Neural crest cell (in vitro differentiated cells): ENCODE measurements around the gene RDH5. TPM values are rescaled to one million over a fixed set of nuclear protein-coding genes. Genes with fewer than 3 reads are reported as not detected.

Experiments used
- DNase-seq: peaks from one replicate; pipeline ENCODE4 v3.0.0; 2021; ENCODE audit warnings: low read depth, mixed read lengths, low spot score
- H3K27ac Mint-ChIP-seq: one replicate; pipeline ENCODE4 v1.8.0; 2021; ENCODE audit warnings: mild to moderate bottlenecking, mixed read lengths; ENCODE audit not compliant: unreplicated experiment
- H3K27me3 Mint-ChIP-seq: 2 replicates; pipeline ENCODE4 v1.8.0; 2021; ENCODE audit warnings: low read depth, mild to moderate bottlenecking, mixed read lengths
- H3K36me3 Mint-ChIP-seq: 2 replicates; pipeline ENCODE4 v1.8.0; 2021; ENCODE audit warnings: low read depth, mild to moderate bottlenecking, mixed read lengths
- H3K4me1 Mint-ChIP-seq: 2 replicates; pipeline ENCODE4 v1.8.0; 2021; ENCODE audit warnings: mixed read lengths
- H3K4me3 Mint-ChIP-seq: one replicate; pipeline ENCODE4 v1.8.0; 2021; ENCODE audit warnings: mild to moderate bottlenecking, mixed read lengths
- H3K9me3 Mint-ChIP-seq: 2 replicates; pipeline ENCODE4 v1.8.0; 2021; ENCODE audit warnings: mixed read lengths
- total RNA-seq: library from RNA; stranded (reverse); gene quantifications from 2 replicates; pipeline ENCODE4 v1.2.1, GENCODE V29; 2021
- TF ChIP-seq, protein P1 (sequence below): fragments of 200-600 bp; sonication (generic); conservative IDR thresholded peaks from 2 replicates; pipeline ENCODE4 v1.5.0; 2021; ENCODE audit warnings: antibody characterized with exemption, mild to moderate bottlenecking

Gene RDH5
- total RNA-seq, 1 donor from 2014 or later: 14.2 TPM

DNA sequence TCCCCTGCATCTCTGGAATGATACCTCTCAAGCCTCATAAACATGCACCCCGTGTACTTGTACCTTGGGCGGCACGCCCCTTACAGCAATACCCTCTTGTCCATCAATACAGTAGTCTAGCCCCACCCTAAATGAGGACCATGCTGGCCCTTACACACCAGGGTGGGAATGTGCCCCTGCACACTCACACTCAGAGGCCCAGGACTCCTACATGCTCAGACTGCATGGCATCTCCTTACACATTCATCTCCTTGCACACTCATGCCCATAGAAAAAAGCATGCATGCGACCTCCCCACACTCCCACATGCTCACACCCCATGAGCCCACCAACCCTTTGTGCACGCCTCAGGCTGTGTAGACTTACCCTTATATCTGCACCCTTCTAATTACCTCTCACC lies 34.5 kb upstream of the RDH5 start:
- peaks cover 4% of the 10 kb centered on the region for H3K36me3 Mint-ChIP-seq
- no peaks in the 10 kb centered on the region for H3K9me3 Mint-ChIP-seq
- H3K4me3 Mint-ChIP-seq: no peak overlapping the region
- TF ChIP-seq, protein P1, sequence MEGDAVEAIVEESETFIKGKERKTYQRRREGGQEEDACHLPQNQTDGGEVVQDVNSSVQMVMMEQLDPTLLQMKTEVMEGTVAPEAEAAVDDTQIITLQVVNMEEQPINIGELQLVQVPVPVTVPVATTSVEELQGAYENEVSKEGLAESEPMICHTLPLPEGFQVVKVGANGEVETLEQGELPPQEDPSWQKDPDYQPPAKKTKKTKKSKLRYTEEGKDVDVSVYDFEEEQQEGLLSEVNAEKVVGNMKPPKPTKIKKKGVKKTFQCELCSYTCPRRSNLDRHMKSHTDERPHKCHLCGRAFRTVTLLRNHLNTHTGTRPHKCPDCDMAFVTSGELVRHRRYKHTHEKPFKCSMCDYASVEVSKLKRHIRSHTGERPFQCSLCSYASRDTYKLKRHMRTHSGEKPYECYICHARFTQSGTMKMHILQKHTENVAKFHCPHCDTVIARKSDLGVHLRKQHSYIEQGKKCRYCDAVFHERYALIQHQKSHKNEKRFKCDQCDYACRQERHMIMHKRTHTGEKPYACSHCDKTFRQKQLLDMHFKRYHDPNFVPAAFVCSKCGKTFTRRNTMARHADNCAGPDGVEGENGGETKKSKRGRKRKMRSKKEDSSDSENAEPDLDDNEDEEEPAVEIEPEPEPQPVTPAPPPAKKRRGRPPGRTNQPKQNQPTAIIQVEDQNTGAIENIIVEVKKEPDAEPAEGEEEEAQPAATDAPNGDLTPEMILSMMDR: no peak
- DNase-seq: no peak
- peaks cover 4% of the 10 kb centered on the region for H3K27me3 Mint-ChIP-seq
- no peak overlapping the region for H3K27ac Mint-ChIP-seq
- peaks cover 17% of the 10 kb centered on the region for H3K4me1 Mint-ChIP-seq

DNA sequence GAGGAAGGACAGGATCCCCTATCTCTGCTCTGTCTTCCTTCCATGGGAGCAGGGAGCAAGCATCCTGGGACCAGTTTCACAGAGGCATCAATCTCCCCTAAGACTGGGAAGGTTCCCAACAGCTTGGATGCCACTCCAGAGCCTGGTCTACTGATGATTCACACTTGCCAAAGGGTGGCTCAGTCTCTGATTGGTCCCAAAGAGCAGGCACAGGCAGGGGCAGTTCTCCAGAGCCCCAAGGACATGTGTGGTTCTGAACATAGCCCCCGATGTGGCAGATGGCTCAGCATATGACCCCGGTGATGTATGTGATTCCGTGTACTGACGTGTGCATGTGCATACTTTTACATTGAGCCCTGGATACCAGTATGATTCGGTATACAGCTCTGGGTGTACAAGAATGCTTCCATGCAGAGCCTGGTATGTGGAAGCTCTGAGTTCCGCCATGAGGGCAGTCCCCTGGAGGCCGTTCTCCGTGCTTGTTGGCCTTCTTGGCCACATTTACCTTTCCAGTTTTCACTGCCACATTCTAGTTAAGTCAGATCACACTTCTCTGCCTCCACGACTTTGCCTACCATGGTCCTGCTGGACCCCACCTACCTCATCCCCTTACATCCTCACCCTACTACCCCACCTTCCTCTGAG lies 33.7 kb upstream of the RDH5 start:
- Mint-ChIP-seq H3K27ac (no peak overlapping the region), H3K4me1 (peaks cover 10% of the 10 kb centered on the region), H3K4me3 (no peak overlapping the region), H3K36me3 (peaks cover 8% of the 10 kb centered on the region), H3K9me3 (no peaks in the 10 kb centered on the region), H3K27me3 (peaks cover 2% of the 10 kb centered on the region)
- no peak for DNase-seq
- TF ChIP-seq, protein P1: no peak

DNA sequence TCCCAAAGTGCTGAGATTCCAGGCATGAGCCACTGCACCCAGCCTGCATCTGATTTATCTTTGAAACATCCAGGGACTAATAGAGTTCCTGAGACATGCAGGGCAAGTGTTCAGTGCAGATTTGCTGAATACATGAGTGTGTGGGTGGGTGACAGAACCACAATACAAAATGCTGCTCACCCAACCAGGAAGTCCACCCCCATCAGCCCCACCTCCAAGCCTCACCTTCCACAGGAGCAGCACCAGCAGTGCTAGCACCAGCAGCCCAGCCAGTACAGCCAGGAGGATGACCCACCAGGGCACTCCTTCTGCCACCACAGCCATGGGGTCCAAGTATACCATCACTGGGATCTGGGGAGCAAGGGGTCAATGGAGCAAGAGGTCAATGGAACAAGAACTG lies 32.4 kb upstream of the RDH5 start:
- DNase-seq: no peak
- TF ChIP-seq, protein P1: no peak

DNA sequence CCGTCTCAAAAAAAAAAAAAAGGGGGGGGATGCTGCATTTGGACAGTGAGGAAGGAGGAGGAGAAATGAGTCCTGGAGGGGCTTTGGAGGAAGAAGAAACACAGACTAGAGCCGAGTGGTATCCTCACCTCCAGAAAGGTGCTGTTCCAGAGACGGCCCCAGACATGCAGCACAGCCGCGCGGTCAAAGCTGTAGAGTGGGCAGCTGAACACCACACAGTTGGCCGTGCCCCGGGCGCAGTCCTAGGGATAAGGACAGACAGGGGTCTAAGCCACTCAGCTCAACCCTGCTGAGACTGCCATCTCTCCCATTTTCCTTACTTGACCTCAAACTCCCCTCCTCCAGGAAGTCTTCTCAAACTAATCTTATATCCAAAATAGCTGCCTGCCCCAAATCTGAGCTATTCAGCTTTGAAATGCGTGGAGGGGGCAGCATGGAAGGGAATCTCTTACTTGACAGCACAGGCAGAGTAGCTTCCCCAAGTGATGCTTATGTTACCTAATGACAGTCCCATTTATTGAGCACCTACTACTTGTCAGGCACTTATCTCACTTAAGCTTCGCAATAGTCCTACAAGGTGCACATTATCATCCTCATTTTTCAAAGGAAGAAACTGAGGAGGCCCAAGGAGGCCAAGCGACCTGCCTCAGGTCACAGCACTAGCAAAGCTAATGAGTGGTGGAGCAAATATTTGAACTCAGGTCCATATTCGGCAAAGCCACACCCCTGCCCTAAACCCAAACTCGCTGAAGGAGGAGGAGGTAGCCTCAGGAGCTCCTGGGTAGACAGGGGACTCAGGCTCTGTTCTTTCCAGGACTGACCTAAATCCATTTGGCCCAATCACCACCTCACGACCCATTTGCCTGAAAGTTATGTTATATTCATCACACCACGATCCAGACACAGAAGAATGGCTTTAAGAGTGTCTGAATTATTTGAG lies 31.2 kb upstream of the RDH5 start:
- Mint-ChIP-seq H3K4me3 (no peak overlapping the region), H3K36me3 (peaks cover 8% of the 10 kb centered on the region), H3K9me3 (no peaks in the 10 kb centered on the region), H3K27me3 (no peaks in the 10 kb centered on the region), H3K27ac (no peak overlapping the region), H3K4me1 (no peaks in the 10 kb centered on the region)
- TF ChIP-seq, protein P1: no peak
- DNase-seq: no peak

More for the DNA sequence above, 32.4 kb upstream of the RDH5 start:
- H3K4me3 Mint-ChIP-seq: no peak overlapping the region
- H3K9me3 Mint-ChIP-seq: no peaks in the 10 kb centered on the region
- H3K27me3 Mint-ChIP-seq: no peaks in the 10 kb centered on the region
- H3K36me3 Mint-ChIP-seq: peaks cover 8% of the 10 kb centered on the region
- H3K27ac Mint-ChIP-seq: no peak overlapping the region
- peaks cover 2% of the 10 kb centered on the region for H3K4me1 Mint-ChIP-seq

DNA sequence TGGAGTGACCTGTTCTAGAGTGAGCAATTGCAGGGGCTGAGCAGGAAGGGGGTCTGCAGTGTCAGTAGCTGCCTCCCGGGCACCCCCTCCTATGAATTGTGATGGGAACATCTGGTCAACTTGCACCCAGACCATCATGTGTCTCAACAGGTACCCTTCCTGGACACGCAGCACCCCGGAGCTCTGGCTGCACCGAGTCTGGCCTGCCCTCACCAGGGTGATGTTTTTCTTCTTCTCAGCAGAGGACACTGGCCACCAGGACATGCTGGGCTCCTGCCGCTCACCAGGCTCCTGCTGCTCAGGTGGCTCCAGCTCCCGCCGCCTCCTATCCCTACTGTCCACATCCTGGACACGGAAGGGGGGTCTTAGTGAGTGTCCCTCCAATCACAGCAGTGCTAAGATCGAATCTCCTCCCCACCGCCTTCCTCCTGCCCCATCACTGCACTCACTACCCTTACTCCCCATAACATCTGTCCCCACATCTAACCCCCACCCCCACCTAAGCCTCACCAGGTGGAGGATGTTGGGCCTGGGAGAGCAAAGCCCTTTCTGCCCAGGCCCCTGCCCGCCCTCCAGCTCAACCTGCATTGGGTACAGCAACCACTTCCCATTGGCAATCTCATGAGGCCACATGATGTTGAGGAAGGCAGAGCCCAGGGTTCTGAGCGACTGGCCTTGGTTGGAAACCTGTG lies 27.4 kb upstream of the RDH5 start:
- H3K27ac Mint-ChIP-seq: no peak overlapping the region
- no peak overlapping the region for H3K4me3 Mint-ChIP-seq
- H3K36me3 Mint-ChIP-seq: peaks cover 3% of the 10 kb centered on the region
- H3K4me1 Mint-ChIP-seq: no peaks in the 10 kb centered on the region
- TF ChIP-seq, protein P1: no peak
- no peaks in the 10 kb centered on the region for H3K27me3 Mint-ChIP-seq
- H3K9me3 Mint-ChIP-seq: no peaks in the 10 kb centered on the region
- no peak for DNase-seq
